HG03095 (cell line): ENCODE data around the gene CNIH2.
A peak's percentile ranks its signal among the peaks of the same experiment; 100 is the strongest.
"Not testable (repeated sequence)": the region's sequence is repeated elsewhere in the genome, so short reads cannot be mapped to it uniquely, and the experiment has no call there.

Experiments
- ATAC-seq: cut with Tn5 transposase; IDR thresholded peaks from one replicate; pipeline ENCODE4 v1.9.1; 2021; ENCODE audit warnings: moderate library complexity; ENCODE audit not compliant: unreplicated experiment

Gene CNIH2

DNA sequence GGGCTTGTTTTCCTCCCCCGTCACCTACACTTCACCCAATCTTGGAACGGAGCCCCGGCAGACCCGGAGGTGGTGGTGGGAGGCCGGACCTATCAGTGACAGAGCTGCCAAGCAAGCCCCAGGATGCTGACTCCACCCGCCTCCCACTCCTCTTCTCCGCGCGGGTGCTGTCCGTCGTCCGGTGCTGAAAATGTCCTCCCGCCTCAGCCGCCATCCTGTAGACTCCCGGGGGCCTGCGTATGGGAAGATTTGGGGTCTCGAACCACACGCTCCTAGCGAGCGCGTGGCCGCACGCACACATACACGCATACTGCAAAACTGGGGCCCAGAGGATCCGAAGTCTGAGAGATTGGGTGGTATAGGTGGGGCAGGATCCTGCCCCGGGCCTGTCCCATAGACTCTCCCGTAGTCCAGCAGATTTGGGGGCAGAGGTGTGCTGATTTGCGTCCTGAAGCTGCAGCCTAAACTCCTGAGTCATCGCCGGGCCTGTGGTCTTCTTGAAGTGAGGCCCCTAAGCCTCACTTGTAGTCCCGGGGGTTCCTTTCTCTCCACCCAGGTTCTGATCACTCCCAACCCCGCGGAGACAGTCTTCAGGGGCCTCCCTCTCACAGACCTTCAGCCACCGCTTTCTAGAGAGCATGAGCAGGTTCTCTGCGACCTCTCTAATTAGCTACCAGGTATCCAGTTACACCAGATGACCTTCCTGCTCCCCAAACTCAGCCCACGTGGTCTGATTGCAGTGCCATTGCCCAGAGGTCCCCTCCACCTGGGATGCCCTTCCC is 11.8 kb downstream of the CNIH2 start:
- peak; percentile 26 for ATAC-seq

DNA sequence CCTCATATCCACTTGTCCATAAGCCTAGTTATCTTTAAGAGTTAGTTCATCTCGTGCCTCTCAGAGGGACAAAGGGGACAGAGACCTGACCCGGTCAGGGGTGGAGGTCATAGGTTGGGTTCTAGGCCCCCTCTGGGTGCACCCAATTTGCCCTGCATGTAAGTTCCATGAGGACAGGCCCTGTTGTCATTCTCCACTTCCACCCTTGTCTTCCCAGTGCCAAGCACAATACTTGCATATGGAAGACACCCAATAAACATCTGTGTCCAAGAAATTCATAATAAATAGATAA is 12.3 kb downstream of the CNIH2 start:
- no peak for ATAC-seq

DNA sequence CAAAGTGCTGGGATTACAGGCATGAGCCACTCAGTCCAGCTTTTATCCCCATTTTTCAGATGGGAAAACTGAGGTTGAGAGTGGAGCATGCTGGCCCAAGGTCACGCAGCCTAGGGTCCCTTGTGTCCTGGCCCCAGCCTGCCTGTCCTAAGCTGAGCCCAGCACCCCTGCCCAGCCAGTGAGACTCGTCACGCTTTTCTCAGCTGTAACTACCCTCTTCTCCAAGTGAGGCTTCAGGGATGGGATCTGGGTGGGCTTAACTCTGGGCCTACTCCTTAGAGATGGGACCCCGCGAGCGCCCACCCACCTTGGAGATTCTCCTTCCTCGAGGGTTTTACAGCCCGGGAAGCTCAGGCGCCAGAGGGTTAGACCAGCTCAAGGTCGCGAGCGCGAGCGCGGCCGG is 13.3 kb downstream of the CNIH2 start:
- no peak for ATAC-seq

DNA sequence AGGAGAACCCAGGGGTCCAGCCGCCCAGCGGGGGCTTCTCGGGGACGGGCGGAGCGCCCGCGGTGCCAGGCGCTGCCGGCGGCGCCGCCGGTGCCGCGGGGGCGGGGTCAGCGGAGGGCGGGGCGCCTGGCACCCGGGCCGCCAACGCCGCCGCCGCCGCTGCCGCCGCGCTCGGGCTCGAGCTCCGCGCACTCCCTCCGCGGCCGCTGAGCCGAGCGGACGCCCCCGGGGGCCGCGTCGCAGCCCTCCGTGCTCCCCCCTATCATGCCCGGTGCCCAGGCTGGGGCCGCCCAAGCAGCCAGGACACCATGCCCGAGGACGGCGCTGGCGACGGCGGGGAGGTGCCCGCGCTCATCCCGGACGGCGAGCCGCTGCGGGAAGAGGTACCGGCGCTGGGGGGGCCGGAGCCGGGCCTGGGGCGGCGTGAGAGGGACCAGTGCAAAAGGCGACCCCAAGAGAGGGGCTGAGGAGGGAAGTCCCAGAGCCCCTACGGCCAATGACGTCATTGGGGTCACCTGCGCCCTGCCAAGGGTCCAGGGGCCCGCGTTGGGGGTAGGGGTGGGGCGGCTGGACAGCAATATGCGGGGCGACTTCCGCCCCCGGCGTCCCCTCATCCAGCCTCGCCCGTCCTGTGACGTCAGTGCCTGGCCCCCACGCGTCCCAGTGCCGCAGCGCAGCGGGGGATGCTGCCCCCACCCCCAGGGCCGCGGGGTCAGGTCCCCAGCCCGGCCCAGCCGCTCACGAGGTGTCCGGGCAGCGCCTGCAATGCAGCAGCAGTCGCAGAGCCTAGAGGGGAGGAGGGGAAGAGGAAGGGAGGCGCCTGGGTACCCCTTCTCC is 13.9 kb downstream of the CNIH2 start, which contains the start of gene TMEM151A:
Gene TMEM151A, plus strand, starts transcription at position 189 of the 837 bp plus-strand sequence. Its CDS starts 120 bp downstream, at position 309.
- ATAC-seq, result no peak

DNA sequence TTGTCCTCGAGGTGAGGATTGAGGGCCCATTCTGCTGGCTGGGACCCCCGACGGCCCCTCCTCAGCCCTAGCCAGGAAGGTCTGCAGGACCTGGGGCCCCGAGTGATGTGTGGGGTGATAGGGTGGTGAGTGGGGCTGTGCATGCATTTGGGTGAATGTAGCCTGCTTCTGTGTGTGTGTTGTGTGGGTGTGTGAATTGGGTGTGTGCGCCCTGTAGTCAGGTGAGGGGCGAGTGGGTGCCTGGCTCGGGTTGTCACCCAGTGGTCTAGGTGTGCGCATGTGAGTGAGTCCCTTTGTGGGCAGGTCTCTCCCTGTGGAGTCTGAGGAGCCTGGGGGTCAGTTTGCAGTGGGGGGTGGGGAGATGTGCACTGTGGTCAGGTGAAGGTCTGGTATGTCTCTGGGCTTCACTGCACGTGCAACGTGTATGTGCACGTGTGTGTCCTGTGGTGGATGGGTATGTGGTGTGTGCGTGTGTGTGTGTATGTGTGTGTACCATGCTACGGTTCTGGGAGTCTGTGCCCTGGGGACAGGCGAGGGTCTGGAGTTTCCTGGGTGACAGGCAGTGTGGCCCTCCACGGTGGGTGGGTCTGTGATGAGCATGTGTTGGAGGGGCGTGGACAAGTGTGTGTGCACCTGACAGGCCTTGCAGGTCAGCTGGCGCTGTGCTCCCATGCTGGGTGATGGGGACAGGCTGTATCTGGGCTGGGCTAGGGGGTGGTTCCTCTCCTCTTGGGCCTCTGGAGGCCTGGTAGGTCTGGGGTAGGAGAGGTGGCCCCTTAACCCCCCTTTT is 14.8 kb downstream of the CNIH2 start:
- ATAC-seq, result no peak

DNA sequence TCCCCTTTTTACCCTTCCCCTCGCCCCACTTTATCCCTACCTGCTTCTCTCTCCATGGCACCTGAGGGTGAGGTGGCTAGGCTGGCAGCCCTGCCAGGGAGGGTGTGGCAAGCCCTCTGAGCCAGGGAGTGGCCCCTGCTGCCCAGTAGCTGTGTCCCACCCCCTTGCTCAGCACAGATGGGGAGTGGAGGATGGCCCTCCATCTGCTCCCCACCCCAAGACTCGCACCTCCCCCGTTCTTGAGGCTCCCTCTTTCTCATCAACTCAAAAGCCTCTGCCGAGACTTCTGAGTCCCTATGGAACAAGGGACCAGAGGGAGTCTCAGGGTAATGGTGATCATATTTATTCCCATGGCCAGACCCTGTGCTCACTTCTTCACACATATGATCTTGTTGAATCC is 15.4 kb downstream of the CNIH2 start:
- no peak for ATAC-seq

DNA sequence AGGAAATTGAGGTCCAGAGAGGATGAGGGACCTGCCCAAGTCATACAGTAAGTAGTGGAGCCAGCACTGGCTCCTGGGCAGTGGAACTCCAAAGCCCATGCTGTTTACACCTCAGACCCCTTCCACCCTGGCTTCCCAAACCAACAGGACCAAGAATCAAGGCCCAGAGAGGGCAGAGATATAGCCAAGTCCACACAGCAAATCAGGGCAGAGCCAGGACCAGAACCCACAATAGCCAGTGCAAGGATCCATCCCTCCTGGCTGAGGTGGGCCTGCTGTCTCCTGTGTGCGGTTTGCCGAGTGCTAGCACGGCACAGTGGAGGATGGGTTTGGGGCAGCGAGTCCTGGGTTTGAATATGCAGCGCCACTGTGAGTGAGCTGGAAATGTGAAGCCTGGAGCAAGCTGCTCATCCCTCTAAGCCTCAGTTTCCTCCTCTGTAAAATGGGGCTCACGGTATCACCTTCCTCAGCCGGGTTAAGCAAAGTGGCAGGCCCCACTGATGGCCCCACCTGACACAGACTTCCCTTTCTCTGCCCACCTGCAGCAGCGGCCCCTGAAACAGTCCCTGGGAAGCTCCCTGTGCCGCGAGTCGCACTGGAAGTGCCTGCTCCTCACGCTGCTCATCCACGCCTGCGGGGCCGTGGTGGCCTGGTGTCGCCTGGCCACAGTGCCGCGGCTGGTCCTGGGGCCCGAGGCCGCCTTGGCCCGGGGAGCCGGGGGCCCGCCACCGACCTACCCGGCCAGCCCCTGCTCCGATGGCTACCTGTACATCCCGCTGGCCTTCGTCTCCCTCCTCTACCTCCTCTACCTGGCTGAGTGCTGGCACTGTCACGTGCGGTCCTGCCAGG is 16.0 kb downstream of the CNIH2 start:
- no peak for ATAC-seq

DNA sequence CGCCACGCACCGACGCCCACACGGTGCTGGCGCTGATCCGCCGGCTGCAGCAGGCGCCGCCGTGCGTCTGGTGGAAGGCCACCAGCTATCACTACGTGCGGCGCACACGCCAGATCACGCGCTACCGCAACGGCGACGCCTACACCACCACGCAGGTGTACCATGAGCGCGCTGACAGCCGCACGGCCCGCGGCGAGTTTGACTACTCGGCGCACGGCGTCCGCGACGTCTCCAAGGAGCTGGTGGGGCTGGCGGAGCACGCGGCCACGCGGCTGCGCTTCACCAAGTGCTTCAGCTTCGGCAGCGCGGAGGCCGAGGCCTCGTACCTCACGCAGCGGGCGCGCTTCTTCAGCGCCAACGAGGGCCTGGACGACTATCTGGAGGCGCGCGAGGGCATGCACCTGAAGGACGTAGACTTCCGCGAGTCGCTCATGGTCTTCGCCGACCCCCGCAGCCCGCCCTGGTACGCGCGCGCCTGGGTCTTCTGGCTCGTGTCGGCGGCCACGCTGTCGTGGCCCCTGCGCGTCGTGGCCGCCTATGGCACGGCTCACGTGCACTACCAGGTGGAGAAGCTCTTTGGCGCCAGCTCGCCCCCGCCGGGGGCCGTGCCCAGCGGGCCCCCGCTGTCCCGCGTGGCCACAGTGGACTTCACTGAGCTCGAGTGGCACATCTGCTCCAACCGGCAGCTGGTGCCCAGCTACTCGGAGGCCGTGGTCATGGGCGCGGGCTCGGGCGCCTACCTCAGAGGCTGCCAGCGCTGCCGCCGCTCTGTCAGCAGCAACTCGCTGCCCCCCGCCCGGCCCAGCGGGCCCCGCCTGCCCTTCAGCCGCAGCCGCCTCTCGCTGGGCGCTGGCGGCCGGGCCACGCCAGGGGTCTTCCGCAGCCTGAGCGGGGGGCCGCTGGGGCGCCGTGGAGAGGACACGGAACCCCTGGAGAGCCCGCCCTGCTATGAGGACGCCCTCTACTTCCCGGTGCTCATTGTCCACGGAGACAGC is 16.9 kb downstream of the CNIH2 start:
- no peak for ATAC-seq

DNA sequence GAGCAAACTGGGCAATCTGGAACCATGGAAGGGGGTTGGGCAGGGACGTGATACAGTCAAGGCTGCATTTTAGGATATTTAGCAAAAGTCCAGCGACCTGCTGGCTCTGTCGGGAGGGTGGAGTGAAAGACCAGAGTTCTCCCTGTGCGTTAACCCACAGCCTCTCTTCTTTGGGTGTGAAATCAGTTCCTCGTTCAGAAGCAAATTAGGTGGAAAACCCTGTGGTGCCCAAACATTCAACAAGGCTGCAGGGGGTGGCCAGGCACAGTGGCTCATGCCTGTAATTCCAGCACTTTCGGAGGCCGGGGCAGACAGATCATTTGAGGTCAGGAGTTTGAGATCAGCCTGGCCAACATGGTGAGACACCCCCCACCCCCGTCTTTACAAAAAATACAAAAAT is 19.6 kb downstream of the CNIH2 start:
- ATAC-seq, result no peak

DNA sequence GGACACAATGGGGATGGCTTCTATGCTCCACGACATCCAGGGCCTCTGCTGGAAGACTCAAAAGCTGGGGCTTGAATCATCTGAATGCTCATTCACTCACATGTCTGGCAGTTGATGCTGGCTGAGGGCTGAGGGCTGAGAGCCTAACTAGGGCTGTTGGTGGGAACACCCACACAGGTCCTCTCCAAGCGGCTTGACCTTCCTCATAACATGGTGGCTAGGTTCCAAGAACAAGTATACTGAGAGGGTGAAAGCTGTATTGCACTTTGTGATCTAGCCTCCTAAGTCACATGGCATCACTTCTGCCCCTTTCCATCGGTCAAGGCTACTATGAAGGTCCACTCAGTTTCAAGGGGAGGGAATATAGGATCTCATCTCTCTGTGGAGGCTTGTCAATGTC is 21.2 kb downstream of the CNIH2 start:
- no peak for ATAC-seq

DNA sequence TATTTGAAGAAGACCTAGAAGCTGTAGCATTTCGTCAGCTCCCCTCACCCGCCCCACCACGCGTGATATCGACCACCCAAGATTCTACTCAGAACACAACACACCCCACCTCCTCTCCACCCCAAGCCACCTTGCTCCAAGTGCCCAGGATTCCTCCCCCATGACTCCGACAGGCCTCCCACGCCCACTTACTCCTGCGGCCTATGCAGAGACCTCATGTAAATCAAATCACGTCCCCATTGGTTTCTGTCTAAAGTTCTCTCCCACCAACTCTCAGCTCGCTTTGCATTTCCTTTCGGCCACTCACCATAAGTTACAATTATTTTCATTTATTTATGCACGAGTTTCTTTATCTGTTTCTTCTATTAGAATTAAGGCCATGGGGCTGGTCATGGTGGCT is 24.7 kb downstream of the CNIH2 start:
- no peak for ATAC-seq

DNA sequence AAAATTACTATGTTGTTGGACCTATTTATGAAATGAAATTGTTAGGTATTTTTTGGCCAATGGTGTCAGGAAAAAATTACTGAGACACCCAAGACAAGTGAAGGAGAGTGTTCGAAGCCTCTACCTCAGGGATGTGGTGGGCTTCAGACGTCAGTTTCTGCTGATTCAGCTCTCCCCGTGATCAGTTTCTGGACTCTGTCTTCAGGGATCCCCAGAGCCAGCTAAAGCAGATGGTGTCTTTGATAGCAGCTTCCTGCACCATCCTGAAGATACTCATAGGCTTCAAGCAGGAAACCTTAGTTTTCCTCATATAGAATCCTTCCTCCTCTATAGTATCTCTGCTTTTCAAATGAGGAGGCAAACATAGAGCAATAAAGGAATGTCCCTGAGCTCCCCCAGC is 31.5 kb downstream of the CNIH2 start:
- ATAC-seq, result no peak

DNA sequence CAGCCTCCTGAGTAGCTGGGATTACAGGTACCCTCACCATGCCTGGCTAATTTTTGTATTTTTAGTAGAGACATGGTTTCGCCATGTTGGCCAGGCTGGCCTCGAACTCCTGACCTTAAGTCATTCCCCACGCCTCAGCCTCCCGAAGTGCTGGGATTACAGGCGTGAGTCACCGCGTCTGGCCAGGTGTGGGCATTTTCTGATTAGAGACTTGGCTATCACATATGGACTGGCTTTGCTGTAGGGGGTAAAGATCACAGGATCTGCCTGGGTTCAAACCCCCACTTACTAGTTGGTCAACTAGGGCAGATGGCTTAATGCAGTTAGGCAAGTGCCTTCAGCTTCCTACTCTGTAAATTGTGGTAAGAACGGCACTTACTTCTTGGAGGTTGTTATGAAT is 32.3 kb downstream of the CNIH2 start:
- ATAC-seq, result no peak

DNA sequence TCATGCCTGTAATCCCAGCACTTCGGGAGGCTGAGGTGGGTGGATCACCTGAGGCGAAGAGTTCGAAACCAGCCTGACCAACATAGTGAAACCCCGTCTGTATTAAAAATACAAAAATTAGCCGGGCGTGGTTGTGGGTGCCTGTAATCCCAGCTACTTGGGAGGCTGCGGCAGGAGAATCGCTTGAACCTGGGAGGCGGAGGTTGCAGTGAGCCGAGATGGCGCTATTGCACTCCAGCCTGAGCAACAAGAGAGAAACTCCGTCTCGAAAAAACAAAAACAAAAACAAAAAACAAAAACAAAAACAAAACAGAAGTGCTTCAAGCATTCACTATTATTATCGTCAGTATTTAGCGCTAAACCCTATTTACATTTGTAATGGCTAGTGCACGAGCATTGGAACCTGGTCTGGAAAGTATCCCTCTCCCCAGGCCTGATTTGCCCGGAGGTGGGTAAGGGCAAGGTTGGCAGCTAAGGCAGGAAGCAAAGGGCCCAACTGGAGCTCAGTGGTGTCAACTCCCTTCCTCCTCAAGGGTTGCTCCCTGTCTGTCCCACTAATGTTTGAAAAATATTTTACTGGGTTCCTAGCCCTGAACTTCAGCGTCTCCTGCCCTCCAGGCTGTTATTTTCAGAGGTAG is 32.9 kb downstream of the CNIH2 start:
- ATAC-seq, result not testable (repeated sequence)

DNA sequence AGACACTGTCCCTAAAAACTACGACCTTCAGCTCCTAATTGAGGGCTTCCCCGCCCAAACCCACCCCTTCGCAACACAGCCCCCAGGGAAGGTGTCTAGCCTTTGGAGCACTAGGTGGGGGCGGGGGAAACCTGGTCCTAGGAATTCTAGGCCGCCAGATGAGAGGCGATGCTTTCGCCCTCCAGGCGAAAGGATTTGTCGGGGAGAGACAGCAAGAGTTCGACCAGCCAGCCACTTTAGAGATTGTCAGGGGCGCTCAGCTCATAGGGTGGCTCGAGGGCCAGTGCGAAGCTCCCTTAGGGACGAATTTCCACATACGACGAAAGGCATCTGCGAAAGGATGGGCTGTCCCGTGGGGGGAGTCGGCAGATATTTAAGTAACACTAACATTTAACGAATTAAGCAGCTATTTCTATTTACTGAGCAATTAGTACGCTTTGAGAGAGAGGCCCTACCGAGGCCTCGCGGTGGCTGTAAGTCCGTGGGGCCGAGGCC is 33.5 kb downstream of the CNIH2 start:
- ATAC-seq, result no peak

DNA sequence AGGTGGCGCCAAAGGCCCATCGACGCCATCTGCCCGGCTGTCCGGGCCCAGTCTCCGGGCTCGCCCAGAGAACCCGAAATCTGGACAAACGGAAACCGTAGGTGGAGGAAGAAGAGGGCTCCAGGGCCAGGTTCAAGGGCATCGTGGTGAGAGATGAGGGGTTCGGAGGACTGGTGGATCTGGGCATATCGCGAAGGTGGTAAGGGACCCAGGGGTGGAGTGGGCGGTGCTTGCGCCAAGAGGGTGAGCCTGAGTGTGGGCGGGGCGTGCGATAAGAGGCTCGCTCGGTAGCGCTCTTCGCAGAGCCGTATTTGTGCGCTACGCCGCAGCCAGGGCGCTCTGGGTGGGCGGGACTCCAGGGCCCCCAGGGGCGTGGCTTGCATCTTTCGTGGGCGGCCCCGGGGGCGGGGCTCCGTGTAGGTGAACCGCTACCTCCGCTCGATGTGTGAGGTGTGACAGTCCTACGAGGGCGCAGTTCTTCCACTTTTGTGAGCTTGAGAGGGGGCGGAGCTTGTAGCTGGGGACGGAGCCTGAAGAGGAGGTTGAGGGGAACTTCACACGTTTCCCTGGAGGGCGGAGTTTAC is 34.1 kb downstream of the CNIH2 start:
- peak; percentile 55 for ATAC-seq

DNA sequence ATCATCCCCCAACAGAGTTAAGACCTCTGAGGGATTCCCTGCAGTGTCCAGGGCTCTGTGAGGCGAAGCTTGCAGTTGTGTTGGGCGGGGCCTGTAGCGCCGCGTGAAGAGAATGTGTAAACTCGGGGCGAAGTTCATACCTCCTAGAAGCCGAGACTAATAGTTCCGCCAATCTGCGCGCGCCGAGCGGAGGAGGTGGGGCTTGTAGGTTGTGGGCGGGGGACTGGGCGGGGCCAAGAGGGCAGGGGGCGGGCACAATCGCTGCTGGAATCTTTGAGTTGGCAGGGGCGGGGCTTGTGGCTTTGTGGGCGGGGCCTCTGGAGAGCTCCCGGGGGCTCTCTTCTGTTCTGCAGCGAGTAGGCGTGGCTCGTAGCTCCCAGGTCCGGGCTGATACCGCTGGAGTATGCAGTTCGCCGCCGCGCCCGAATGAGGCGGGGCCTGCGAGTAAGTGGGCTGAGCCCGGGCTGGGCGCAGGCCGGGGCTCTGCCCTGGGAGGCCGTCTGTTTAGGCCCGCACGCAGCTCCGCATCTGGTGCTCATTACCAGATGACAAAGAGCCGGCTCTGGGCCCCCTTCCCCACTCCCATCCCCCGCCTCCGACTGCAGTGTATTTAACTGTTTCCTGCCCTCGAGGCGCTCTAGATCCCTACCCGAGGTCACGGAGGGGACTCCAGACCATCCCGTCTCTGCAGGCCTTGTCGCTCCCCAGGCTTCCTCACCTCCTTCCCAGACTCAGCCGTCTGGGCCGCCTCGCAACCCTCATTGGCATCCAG is 34.8 kb downstream of the CNIH2 start:
- ATAC-seq, result peak; percentile 74
